ENCODE data around the gene CACNB2.

CACNB2 gene

GRCh38 chr10:18217577-18217976 lies 77.4 kb downstream of the CACNB2 start:
- DNase-seq: no peak
- intact Hi-C loops (cut with DNase I): no loop called here

GRCh38 chr10:18219146-18219545 lies 78.9 kb downstream of the CACNB2 start:
- intact Hi-C loops (cut with DNase I): no loop called here
- DNase-seq: no peak

- DNase-seq: peak in 1 of 42 donors; percentile 12
- intact Hi-C loops (cut with DNase I): no loop called here
These were observed 80.9 kb downstream of the CACNB2 start for GRCh38 chr10:18221123-18221522.

- no peak for DNase-seq
- intact Hi-C loops (cut with DNase I): no loop called here
These were observed 81.7 kb downstream of the CACNB2 start for GRCh38 chr10:18221882-18222281.

GRCh38 chr10:18222866-18223265 lies 82.6 kb downstream of the CACNB2 start:
- intact Hi-C loops (cut with DNase I): no loop called here
- no peak for DNase-seq

GRCh38 chr10:18223898-18224297 lies 83.7 kb downstream of the CACNB2 start:
- no peak for DNase-seq
- intact Hi-C loops (cut with DNase I): no loop called here

- intact Hi-C loops (cut with DNase I): no loop called here
- peak in 2 of 42 donors; percentile 33 to 35 for DNase-seq
These were observed 84.6 kb downstream of the CACNB2 start for GRCh38 chr10:18224626-18225445.

- intact Hi-C loops (cut with DNase I): no loop called here
- DNase-seq: no peak
These were observed 86.1 kb downstream of the CACNB2 start for GRCh38 chr10:18226336-18226735.

- peak in 1 of 42 donors; percentile 1 for DNase-seq
- intact Hi-C loops (cut with DNase I): no loop called here
These were observed 89.6 kb downstream of the CACNB2 start for GRCh38 chr10:18229826-18230225.

GRCh38 chr10:18230794-18231193 lies 90.6 kb downstream of the CACNB2 start:
- peak in 1 of 42 donors; percentile 5 for DNase-seq
- intact Hi-C loops (cut with DNase I): no loop called here

GRCh38 chr10:18231480-18231879 lies 91.3 kb downstream of the CACNB2 start:
- DNase-seq: no peak
- intact Hi-C loops (cut with DNase I): no loop called here

GRCh38 chr10:18233775-18234174 lies 93.6 kb downstream of the CACNB2 start:
- peak in 1 of 42 donors; percentile 37 for DNase-seq
- intact Hi-C loops (cut with DNase I): no loop called here

GRCh38 chr10:18235477-18235876 lies 95.3 kb downstream of the CACNB2 start:
- intact Hi-C loops (cut with DNase I): no loop called here
- DNase-seq: peak in 1 of 42 donors; percentile 30

GRCh38 chr10:18236756-18237155 lies 96.5 kb downstream of the CACNB2 start:
- DNase-seq: peak in 1 of 42 donors; percentile 30
- intact Hi-C loops (cut with DNase I): no loop called here

- intact Hi-C loops (cut with DNase I): no loop called here
- peak in 9 of 42 donors; percentile 14 to 64 (median 42) for DNase-seq
These were observed 98.8 kb downstream of the CACNB2 start for GRCh38 chr10:18238870-18239485.

- intact Hi-C loops (cut with DNase I): no loop called here
- peak in 2 of 42 donors; percentile 13 to 21 for DNase-seq
These were observed 100.1 kb downstream of the CACNB2 start for GRCh38 chr10:18240185-18240882.

- no peak for DNase-seq
- intact Hi-C loops (cut with DNase I): no loop called here
These were observed 106.7 kb downstream of the CACNB2 start for GRCh38 chr10:18246967-18247366.

- intact Hi-C loops (cut with DNase I): no loop called here
- no peak for DNase-seq
These were observed 111.9 kb downstream of the CACNB2 start for GRCh38 chr10:18252086-18252485.

- DNase-seq: no peak
- intact Hi-C loops (cut with DNase I): no loop called here
These were observed 113.9 kb downstream of the CACNB2 start for GRCh38 chr10:18254086-18254485.

- no peak for DNase-seq
- intact Hi-C loops (cut with DNase I): no loop called here
These were observed 114.5 kb downstream of the CACNB2 start for GRCh38 chr10:18254692-18255091.

Measured in head of caudate nucleus (tissue), 42 donors.